HG02759 (cell line): ENCODE measurements around the gene PELO.
A peak's percentile ranks its signal among the peaks of the same experiment; 100 is the strongest.
"Not testable (repeated sequence)": the region's sequence is repeated elsewhere in the genome, so short reads cannot be mapped to it uniquely, and the experiment has no call there.

Experiments
- ATAC-seq: cut with Tn5 transposase; IDR thresholded peaks from one replicate; pipeline ENCODE4 v1.9.1; 2021; ENCODE audit warnings: mild to moderate bottlenecking, moderate library complexity; ENCODE audit not compliant: unreplicated experiment

Gene PELO, protein sequence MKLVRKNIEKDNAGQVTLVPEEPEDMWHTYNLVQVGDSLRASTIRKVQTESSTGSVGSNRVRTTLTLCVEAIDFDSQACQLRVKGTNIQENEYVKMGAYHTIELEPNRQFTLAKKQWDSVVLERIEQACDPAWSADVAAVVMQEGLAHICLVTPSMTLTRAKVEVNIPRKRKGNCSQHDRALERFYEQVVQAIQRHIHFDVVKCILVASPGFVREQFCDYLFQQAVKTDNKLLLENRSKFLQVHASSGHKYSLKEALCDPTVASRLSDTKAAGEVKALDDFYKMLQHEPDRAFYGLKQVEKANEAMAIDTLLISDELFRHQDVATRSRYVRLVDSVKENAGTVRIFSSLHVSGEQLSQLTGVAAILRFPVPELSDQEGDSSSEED

DNA sequence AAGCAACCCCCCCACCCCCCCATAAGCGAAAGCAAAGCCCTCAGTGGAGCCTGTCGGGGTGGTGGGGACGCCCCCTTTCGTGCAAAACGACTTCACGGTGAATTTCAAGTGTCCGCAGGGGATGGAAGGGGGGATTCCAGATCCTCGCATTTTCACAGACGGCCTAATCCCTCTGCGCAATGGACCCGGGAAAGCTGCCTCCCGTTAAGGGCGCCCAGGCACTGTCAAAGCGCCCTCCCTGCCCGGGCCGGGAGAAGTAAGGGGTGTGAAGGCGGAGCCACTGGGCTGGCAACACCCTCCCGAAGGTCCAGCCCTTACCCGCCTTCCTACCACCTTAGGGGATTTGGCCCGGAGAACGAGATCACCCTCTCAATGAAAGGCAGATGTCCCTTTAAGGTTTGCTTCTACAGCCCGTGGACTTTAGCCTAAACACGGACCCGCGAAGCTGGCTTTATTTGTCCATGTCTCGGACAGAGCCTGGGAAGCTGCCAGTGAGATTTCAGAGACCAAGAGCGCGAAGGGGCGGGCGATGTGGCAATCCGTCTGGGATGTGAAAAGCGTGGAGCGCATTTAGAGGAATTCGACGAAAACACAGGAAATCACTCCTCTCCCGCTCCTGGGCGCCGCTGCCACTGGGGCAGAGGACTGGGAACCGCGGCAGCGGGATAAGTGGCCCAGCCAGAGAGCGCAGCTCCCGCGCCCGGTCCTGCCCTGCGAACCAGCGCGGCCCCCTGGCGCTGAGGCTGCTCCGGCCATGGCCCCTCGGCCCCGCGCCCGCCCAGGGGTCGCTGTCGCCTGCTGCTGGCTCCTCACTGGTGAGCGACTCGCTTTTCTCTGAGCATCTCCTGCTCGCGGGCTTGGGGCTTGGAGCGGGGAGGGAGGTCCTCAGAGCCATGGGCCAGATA lies at the start of gene PELO, which contains the start of gene ITGA1:
Gene PELO (plus strand): TSS at position 317 of the 905 bp plus-strand sequence. CDS start 12,479 bp downstream, outside the sequence.
Gene ITGA1 (plus strand): TSS at position 317 of the 905 bp plus-strand sequence. CDS start 438 bp downstream, at position 755.
- ATAC-seq = peak; percentile 86

DNA sequence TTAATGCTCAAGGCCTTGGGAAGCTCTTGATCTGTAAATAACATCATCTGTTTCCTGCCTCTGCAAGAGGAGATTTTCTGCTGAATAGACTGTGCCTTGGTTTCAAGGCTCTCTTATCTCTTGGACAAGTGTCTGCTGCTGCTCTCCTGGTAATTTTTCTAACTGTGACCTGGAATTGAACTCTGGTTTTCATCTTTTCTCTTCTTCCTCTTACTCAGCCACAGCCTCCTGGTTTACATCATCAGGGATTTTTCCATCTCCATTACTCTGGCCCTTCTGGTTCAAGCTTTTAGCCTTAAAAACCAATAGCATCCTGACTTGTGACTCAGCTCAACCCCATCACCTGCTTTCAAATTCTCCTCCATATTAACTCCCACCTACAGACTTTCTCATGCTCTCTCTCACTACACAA lies 49.6 kb upstream of the PELO start:
- ATAC-seq = peak; percentile 80

DNA sequence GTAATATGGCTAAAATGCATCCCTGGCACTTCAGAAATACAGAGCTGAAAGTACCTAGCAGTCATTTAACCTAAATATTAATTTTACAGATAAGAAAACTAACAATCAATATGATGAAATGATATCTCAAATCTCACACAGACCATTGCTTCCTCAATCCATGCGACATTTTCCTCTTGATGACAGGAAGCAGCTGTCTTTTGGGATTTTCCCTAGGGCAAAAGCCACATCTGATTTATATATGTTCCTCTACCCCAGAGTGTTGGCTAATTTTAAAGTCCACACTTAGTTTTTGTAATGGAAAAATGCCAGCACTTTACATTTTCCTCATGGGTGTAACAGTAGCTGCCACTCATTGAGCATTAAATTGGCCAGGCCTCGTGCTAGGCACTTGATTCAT lies 47.7 kb upstream of the PELO start:
- ATAC-seq = no peak

DNA sequence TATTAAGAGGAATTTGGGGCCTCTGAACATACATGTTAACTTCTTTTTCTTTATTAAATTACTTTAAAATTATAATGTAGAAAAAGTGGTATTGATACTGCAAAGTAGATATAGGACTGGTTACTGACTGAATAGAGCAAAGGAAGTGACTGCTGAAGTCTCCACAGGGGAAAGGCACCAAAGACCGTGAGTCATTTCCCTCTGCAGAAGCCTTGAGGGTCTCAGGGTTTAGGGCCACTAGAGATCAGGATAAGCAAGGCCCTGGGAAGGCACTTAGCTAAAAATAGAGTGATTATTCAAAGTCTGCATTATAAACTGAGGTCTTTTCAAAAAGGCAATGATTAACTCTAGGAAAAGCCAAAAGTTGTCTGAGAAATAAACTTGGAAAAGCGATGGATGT lies 44.7 kb upstream of the PELO start:
- ATAC-seq = no peak

DNA sequence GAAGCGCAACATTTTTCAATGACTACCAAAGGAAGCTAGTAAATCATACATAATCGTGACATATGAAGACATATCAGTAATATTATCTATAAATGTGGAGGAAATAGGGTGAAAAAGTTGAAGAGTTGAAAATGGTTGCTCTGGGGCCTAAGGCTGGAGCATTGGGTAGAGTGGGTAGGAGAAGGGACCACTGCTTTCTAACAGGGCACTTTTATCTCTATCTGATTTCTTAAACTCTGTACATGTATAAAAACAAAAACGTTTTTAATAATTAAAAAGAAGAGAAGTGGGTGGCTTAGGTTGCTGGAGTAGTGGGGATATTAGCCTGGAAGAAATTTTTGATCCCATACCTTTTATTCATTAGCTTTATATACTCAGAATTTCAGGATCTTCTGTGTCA lies 44.2 kb upstream of the PELO start:
- ATAC-seq = no peak

DNA sequence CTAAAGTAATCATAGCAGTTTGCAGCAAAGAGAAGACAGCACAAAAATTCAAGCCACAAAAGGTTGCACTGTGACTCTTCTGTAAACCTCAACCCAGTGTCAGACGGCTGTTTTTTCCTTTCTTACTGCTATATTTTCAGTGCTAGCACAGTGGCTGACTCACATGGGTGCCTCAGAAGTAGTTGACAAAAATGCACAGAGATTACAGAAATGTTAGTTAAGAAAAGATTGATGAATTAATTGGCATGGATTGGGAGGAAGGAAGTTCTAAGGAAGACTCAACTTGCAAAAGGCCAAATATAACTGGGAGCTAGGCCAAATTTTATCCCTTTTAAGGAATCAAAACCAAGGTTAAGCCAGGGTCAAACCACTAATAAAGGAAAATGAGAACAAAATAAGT lies 43.7 kb upstream of the PELO start:
- peak; percentile 74 for ATAC-seq

DNA sequence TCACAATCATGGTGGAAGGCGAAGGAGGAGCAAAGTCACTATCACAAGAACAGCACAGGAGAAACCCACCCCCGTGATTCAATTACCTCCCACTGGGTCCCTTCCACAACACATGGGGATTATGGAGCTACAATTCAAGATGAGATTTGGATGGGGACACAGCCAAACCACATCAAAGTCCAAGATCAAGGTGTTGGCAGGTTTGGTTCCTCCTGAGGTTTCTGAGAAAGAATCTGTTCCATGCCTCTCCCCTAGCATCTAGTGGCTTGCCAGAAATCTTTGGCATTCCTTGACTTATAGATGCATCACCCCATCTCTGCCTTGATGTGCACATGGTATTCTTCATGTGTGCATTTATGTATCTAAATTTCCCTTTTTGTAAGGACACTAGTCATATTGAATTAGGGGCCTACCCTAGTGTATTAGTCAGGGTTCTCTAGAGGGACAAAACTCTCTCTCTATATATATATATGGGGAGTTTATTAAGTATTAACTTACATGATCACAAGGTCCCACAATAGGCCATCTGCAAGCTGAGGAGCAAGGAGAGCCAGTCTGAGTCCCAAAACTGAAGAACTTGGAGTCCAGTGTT lies 42.8 kb upstream of the PELO start:
- ATAC-seq = not testable (repeated sequence)

DNA sequence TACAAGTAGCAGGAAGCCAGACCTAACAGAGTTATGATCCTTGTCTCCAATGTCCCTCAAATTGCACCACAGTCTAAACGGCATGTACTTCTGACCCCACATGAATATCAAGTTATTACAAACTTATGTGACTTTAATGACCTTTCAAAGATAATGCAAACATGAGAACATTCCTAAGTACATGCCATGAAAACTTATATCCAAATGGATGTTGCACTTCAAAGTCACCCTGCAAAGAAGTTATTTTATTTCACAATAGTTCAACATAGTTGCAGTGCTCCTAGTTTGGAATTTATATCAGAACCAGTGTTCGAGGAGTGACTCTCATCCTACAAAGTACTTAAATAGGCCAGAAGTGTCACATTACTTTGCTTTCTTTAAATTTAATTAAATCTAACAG lies 41.2 kb upstream of the PELO start:
- no peak for ATAC-seq

DNA sequence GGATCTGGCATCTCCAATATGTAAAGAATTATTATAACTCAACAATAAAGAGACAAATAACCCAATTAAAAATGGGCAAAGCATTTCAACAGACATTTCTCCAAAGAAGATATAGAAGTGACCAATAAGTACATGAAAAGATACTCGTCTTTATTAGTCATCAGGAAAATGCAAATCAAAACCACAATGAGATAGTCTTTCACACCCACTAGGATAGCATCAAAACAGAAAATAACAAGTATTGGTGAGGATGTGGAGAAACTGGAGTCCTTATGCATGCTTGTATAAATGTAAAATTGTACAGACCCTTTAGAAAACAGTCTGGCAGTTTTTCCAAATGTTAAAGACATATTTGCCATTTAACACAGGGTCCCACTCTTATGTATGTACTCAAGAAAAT lies 39.1 kb upstream of the PELO start:
- ATAC-seq = no peak

DNA sequence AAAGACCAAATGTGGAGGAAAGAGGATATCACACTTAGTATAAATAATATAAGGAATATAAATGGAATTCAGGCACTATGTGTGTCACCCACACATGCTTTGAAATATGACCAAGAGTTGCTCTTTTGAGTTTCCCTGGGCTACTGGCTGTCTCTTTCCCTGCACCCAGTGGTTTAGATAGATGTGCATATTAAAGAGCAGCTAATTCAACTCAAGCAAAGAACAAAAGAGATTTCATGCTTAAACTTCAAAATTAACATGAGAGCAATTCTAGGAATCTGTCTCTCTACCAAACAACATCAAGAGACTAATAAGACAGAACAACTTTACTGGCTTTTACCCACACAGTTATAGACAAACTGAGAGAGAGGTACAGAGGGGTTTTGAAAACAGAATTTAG lies 38.0 kb upstream of the PELO start:
- no peak for ATAC-seq

DNA sequence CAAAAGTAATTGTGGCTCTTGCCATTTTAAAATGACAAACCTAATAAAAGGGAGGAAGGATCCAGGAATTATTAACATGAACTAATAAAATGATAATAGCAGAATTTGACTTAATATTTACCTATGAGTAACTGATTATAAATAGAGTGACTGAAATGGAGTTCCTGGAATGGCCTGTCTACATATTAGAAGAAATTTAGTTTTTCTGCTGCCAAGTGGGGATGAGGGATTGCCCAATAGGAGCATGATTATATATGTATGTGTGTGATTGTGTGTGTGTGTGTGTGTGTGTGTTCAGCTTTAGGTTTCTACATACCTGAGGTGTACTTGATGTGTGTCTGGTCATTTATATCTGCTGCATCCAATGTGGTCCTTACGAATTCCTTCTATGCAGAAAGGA lies 36.6 kb upstream of the PELO start:
- ATAC-seq = no peak

DNA sequence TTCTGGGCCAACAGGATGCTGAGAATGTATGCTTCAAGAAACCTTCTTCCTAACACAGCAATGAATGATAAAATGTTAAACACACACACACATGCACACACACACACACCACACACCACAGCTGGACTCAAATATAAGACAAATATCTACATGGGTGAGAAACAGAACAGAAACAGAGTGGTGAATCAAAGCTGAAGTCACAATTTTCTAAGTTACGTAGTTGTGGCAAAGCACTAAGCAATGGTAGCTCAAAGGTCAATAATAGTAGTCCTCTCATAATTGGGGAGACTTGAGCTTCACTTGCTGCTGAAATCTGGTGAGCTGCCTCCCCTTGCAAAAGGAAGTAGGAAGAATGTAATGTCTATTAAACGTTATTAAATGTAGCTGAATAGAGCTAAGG lies 33.7 kb upstream of the PELO start:
- no peak for ATAC-seq

DNA sequence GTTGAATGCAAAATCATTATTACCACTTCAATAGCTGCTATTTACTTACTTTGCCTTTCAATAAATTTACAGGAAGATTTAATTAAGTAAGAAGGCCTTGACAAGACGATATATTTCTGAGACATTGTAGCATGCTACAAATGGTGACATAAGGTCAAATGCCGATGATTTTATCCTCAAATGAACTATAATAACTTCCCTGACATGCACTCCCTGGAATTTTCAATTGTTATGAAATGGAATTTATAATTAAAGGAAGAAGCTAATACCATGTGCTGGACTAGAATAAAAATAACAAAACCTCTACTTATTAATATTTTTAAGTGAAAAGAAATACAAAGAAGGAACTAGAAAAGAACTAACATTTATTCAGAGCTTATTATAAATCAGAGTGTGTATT lies 30.2 kb upstream of the PELO start:
- ATAC-seq = no peak

DNA sequence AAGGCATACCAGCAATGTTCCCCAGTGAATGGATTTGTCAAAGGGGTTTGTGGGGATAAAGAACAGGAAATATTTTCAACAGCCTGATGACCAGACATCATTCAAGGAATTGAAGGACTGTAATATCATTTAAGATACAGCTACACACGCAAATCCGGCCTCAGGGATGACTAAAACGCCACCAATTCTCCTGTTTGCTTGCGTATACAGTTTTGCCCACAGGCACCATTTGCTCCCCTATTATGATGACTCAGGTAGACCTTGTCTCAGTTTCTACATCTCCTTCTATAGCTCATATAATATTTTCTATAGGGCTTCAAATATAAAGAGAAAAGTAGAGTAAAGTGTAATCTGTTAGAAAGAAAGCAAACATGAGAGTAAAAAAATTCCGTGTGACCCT lies 29.7 kb upstream of the PELO start:
- no peak for ATAC-seq

DNA sequence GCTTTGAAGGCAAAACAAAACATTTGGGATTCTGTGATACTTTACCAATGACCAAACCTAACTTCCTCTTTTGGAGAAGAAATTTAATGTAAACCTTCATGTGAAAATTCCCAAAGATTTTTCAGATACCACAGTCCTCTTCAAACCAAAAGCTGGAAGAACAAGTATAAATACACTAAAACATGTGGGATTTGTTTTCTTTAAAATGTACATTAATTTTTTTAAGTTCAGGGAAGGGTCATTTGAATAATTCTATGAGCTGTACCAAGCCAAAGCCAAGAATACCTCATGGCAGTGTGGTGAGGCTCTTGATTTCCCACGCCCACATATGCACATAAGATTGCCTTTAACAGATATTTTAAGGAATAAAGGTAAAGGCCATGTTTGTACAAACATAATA lies 28.4 kb upstream of the PELO start:
- no peak for ATAC-seq

DNA sequence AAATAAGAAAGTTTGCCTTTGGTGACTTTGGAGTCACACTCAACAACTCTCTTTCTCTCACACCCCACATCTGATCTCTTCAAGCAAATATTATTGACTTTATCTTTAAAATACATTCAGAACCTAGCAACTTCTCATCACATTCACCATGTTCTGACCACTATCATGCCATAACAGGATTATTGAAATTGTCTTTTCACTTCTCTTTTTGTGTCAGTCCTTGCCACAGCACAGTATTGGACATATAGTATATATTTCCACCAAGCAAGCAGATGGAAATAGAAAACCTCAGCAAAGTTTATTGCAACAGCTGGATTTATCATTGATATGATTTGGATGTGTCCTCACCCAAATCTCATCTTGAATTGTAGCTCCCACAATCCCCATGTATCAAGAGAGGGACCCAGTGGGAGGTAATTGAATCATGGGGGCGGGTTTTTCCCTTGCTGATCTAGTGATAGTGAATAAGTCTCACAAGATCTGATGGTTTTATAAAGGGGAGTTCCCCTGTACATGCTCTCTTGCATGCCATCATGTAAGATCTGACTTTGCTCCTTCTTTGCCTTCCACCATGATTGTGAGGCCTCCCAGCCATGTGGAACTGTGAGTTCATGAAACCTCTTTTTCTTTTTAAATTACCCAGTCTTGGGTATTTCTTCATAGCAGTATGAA lies 26.9 kb upstream of the PELO start:
- ATAC-seq = peak; percentile 64

DNA sequence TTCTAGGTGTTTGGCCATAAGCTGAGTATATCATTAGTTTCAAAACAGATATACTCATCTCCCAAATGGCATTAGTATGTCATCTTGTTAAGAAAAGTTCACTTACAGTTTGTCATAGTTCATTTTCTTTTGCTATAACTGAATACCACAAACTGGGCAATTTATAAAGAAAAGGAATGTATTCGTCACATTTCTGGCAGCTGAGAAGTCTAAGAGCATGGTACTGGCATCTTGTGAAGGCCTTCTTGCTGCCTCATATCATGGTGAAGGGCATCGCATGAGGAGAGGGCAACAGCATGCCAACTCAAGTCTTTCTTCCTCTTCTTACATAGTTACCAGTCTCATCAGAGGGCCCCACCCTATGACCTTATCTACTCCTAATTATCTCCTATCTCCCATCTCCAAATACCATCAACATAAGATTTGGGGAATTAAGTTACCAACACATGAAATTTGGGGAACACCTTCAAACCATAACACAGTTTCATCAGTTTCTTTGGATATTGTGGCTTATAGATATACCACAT lies 20.4 kb upstream of the PELO start:
- ATAC-seq = no peak

DNA sequence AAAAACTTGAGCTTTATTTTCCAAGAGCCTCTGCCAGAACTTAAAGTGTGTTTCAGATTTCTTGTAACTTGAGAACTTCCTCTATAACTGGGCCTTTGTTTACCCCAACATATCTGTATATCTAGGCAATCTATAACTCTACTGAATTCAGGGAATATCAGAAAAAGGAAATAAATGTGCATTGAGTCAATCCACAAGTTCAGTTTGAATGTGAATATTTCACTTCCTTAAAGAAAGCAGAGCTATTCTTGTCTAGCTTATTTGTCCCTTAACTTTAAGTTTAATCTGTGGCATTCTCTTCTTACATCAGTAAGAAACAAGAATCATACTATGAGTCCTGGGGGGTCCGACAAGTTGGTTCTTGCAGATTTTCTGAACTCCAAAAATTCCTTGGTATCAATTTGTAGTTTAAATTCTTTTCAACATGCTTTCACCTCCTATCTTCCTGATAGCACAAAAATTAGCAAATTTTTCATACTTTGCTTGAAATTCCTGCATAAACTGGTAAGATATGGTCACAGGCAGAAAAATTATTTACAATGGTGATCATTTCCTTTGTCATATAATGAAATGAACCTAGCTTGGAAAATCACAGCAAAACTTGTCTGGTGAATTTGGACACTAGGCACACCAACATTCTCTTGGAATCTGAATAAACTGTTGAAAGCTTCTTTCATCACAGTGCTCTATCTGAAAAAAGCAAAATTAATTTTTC lies 19.8 kb upstream of the PELO start:
- ATAC-seq = peak; percentile 49

DNA sequence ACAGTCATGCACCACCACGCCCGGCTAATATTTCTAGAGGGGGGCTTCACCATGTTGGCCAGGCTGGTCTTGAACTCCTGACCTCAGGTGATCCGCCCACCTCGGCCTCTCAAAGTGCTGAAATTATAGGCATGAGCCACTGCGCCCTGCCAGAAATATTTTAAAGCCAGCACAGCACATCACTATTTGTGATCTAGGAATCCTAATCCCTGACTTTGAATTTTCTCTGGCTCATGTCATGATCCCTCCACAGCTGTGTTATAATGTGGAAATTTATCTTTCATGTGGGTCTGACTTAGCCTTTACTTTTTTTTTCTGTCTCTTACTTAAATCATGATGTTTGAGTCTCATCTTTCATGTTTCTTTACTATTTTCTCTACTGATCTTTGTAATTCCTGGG lies 18.7 kb upstream of the PELO start:
- ATAC-seq = no peak

DNA sequence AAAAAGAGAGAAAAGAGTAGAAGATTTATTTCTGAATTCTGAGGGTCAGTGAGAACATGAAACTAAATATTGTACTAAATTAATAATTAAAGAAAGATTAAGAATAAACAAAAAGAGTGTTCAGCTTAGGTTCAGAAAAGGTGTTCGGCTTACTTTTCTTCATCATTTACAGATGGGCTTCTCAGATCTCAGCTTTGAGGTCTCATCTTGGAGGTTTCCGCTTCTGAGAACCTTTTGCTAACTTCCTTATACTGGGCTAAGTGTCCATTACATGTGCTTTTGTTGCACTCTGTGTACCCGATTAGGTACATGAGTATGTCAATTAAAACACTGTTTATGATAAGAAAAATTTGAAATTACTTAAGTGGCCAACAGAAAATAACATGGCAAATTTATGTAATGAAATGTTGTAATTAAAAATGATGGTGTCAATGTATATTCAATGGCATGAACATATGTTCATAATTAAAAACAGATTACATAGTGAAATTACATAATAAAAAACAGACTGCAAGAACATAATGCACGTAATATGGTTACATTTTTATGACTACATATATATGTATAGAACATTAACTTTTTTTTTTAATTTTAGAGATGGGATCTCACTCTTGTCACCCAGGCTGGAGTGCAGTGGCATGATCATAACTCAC lies 17.3 kb upstream of the PELO start:
- ATAC-seq = no peak
